A549 (cell line): ENCODE measurements around the gene RNF207. TPM values are rescaled to one million over a fixed set of nuclear protein-coding genes. Genes with fewer than 3 reads are reported as not detected.
A peak's percentile ranks its signal among the peaks of the same experiment; 100 is the strongest.

Experiments used
- ATAC-seq, 2 experiments: fragments of 200-7000 bp in 1 of 2; fragments of >200 bp in 1 of 2; cut with Nextera tagmentation in 1 of 2; cut with Tn5 transposase in 1 of 2; 3 replicates each; pipeline versions ENCODE4 v1.8.0 to v1.9.1; 2018 to 2020; ENCODE audit warnings: mild to moderate bottlenecking in 1 of 2, moderate library complexity in 1 of 2
- CTCF ChIA-PET: fragments of 300-600 bp; sonication (Branson Sonifier 250); formaldehyde crosslinking; extraction: SDS; loops from one replicate; lab custom pipeline; 2021; ENCODE audit warnings: antibody characterized with exemption, inconsistent platforms; lab: Yijun Ruan, JAX
- POLR2A ChIA-PET: fragments of 350-600 bp; formaldehyde crosslinking; extraction: SDS; loops from one replicate; lab custom pipeline; 2021; ENCODE audit warnings: antibody characterized with exemption, inconsistent platforms; lab: Yijun Ruan, JAX
- DNase-seq, 2 experiments: peaks; one replicate each; pipeline versions ENCODE4 v3.0.0 to v3.0.0-alpha.2; 2011 to 2016; ENCODE audit warnings: low read depth in 1 of 2, low spot score in 1 of 2
- FAIRE-seq: peaks from 2 replicates; lab custom pipeline; 2011; peaks lifted over from hg19 to GRCh38; lab: Jason Lieb, UNC
- H3K27ac ChIP-seq, 2 experiments: fragments of >200 bp; sonication (Bioruptor Twin); formaldehyde crosslinking; 3 replicates each; pipeline ENCODE4 v1.5.1; 2016 to 2017
- H3K4me1 ChIP-seq: fragments of >200 bp; sonication (Bioruptor Twin); formaldehyde crosslinking; 3 replicates; pipeline ENCODE4 v1.6.1; 2016
- H3K4me2 ChIP-seq: fragments of >200 bp; sonication (Bioruptor Twin); formaldehyde crosslinking; 3 replicates; pipeline ENCODE4 v1.6.1; 2016
- H3K4me3 ChIP-seq: fragments of >200 bp; sonication (Bioruptor Twin); formaldehyde crosslinking; 3 replicates; pipeline ENCODE4 v1.5.1; 2016
- H3K9me3 ChIP-seq: fragments of >200 bp; sonication (Bioruptor Twin); formaldehyde crosslinking; 3 replicates; pipeline ENCODE4 v1.6.1; 2016
- ATOH8 ChIP-seq: fragments of 250-450 bp; sonication (Bioruptor Pico); IDR thresholded peaks from 2 replicates; pipeline ENCODE4 v1.5.0; 2020; ENCODE audit warnings: low read depth, mild to moderate bottlenecking, moderate library complexity
- CBX8 ChIP-seq: fragments of 200-600 bp; sonication (generic); IDR thresholded peaks from 2 replicates; pipeline ENCODE4 v1.6.1; 2016
- ELK1 ChIP-seq: fragments of 150-350 bp; IDR thresholded peaks from 2 replicates; pipeline ENCODE4 v1.6.1; 2014; ENCODE audit warnings: low read depth, mild to moderate bottlenecking, low read length
- GATA3 ChIP-seq: IDR thresholded peaks from 2 replicates; pipeline ENCODE4 v1.6.1; 2012; ENCODE audit warnings: borderline replicate concordance
- HMGXB4 ChIP-seq: fragments of 250-450 bp; sonication (Bioruptor Pico); IDR thresholded peaks from 2 replicates; pipeline ENCODE4 v1.5.0; 2021; ENCODE audit warnings: mild to moderate bottlenecking, moderate library complexity, borderline replicate concordance
- HOXB5 ChIP-seq: fragments of 250-450 bp; sonication (Bioruptor Pico); IDR thresholded peaks from 2 replicates; pipeline ENCODE4 v1.5.0; 2020; ENCODE audit warnings: mild to moderate bottlenecking, moderate library complexity
- KDM5A ChIP-seq: fragments of 200-600 bp; sonication (generic); IDR thresholded peaks from 2 replicates; pipeline ENCODE4 v1.6.1; 2016; ENCODE audit warnings: antibody characterized with exemption, mild to moderate bottlenecking
- MAX ChIP-seq: IDR thresholded peaks from 2 replicates; pipeline ENCODE4 v1.6.1; 2012
- MYC ChIP-seq: IDR thresholded peaks from 2 replicates; pipeline ENCODE4 v1.6.1; 2012; ENCODE audit warnings: mild to moderate bottlenecking, inconsistent platforms, low read length, improper control_type of control experiment, borderline replicate concordance
- NPAS2 ChIP-seq: fragments of 250-450 bp; sonication (Bioruptor Pico); IDR thresholded peaks from 2 replicates; pipeline ENCODE4 v1.8.0; 2022; ENCODE audit warnings: mild to moderate bottlenecking, moderate library complexity, borderline replicate concordance
- NR3C1 ChIP-seq: fragments of >200 bp; sonication (Bioruptor Twin); formaldehyde crosslinking; IDR thresholded peaks from 3 replicates; pipeline ENCODE4 v1.6.1; 2017
- POLR2AphosphoS2 ChIP-seq: conservative IDR thresholded peaks from 2 replicates; pipeline ENCODE4 v1.6.1; 2012; ENCODE audit warnings: low read length, improper control_type of control experiment, inconsistent platforms
- RFX5 ChIP-seq: fragments of 450-650 bp; IDR thresholded peaks from 2 replicates; pipeline ENCODE4 v1.7.1; 2014; ENCODE audit warnings: antibody characterized with exemption, mild to moderate bottlenecking, moderate library complexity
- RNF2 ChIP-seq: fragments of 200-600 bp; sonication (generic); IDR thresholded peaks from 2 replicates; pipeline ENCODE4 v1.6.1; 2016; ENCODE audit warnings: low read depth, mild to moderate bottlenecking, antibody characterized with exemption, moderate library complexity, borderline replicate concordance
- SMC3 ChIP-seq: fragments of >200 bp; sonication (Bioruptor Twin); formaldehyde crosslinking; IDR thresholded peaks from 3 replicates; pipeline ENCODE4 v1.6.1; 2018; ENCODE audit warnings: inconsistent platforms
- TFCP2L1 ChIP-seq: fragments of 250-450 bp; sonication (Bioruptor Pico); IDR thresholded peaks from 2 replicates; pipeline ENCODE4 v1.5.0; 2021; ENCODE audit warnings: mild to moderate bottlenecking
- WGBS: methylation state at CpG from one replicate; pipeline ENCODE4 v1.1.6; 2017; ENCODE audit errors: missing lambda C conversion rate; 5-methylcytosine and 5-hydroxymethylcytosine counted together
- polyA plus RNA-seq, 4 experiments: library from polyadenylated mRNA; depleted of rRNA in 3 of 4; stranded (reverse); fragments of >200 nt; fragmentation: RNase III in 1 of 4; extraction: RNeasy Plus Mini Kit Qiagen cat#74134 plus additional on column Dnase treatment in 1 of 4; gene quantifications; 2 replicates in 3 of 4; 3 replicates in 1 of 4; pipeline ENCODE4 v1.2.3, GENCODE V29; 2011 to 2017
- TF ChIP-seq, protein P1 (sequence below): fragments of 200-600 bp; sonication (generic); IDR thresholded peaks from 2 replicates; pipeline ENCODE4 v1.6.1; 2016; ENCODE audit warnings: antibody characterized with exemption, mild to moderate bottlenecking, moderate library complexity

Gene RNF207
- polyA plus RNA-seq, 2 of the 4 experiments (the other 2 are of a cell fraction): 11.3 to 24.6 TPM

GRCh38 chr1:6158181-6158580 lies 47.7 kb upstream of the RNF207 start:
- Histone ChIP-seq H3K4me2 (peak overlapping the region; percentile 83), H3K9me3 (no peaks in the 10 kb centered on the region), H3K27ac (peak overlapping the region; percentile 49 to 76; a peak in 4 of 6 replicates)
- DNase-seq: no peak
- POLR2A ChIA-PET: interaction anchor here (0.6 kb wide), 1 partner anchor 20 kb away, joined by 3 read pairs; no protein-coding TSS in a partner anchor
- TF ChIP-seq RNF2: no peak
- TF ChIP-seq, protein P1, sequence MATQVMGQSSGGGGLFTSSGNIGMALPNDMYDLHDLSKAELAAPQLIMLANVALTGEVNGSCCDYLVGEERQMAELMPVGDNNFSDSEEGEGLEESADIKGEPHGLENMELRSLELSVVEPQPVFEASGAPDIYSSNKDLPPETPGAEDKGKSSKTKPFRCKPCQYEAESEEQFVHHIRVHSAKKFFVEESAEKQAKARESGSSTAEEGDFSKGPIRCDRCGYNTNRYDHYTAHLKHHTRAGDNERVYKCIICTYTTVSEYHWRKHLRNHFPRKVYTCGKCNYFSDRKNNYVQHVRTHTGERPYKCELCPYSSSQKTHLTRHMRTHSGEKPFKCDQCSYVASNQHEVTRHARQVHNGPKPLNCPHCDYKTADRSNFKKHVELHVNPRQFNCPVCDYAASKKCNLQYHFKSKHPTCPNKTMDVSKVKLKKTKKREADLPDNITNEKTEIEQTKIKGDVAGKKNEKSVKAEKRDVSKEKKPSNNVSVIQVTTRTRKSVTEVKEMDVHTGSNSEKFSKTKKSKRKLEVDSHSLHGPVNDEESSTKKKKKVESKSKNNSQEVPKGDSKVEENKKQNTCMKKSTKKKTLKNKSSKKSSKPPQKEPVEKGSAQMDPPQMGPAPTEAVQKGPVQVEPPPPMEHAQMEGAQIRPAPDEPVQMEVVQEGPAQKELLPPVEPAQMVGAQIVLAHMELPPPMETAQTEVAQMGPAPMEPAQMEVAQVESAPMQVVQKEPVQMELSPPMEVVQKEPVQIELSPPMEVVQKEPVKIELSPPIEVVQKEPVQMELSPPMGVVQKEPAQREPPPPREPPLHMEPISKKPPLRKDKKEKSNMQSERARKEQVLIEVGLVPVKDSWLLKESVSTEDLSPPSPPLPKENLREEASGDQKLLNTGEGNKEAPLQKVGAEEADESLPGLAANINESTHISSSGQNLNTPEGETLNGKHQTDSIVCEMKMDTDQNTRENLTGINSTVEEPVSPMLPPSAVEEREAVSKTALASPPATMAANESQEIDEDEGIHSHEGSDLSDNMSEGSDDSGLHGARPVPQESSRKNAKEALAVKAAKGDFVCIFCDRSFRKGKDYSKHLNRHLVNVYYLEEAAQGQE: 0 out of 2 replicates have a peak, but pooled peaks have one; percentile 13
- TF ChIP-seq, all 56 proteins: peak for 1
- no peak overlapping the region for H3K4me3 ChIP-seq
- 56% methylated on average over 8 of the region's 8 CpGs for WGBS
- FAIRE-seq (no peak), ATAC-seq (peak; percentile 40 to 49; a peak in 5 of 6 replicates)
- CTCF ChIA-PET: interaction anchor here (0.6 to 4.2 kb wide), 3 partner anchors 14 to 126 kb away, joined by 3 to 16 read pairs (median 6); no protein-coding TSS in a partner anchor
- H3K4me1 ChIP-seq: peaks cover 21% of the 10 kb centered on the region

- ChIA-PET CTCF (interaction anchor here (0.8 to 2.1 kb wide), 2 partner anchors 9 to 82 kb away, joined by 3 to 7 read pairs; no protein-coding TSS in a partner anchor), POLR2A (no interaction called here)
- Histone ChIP-seq H3K27ac (no peak overlapping the region), H3K9me3 (no peaks in the 10 kb centered on the region), H3K4me1 (peaks cover 12% of the 10 kb centered on the region), H3K4me3 (no peak overlapping the region), H3K4me2 (no peak overlapping the region)
- no peak for FAIRE-seq
- TF ChIP-seq GATA3 (no peak), RNF2 (no peak), TFCP2L1 (no peak), ELK1 (no peak), HOXB5 (CRISPR knock-in tag) (no peak), RFX5 (no peak), MAX (no peak), HMGXB4 (CRISPR knock-in tag) (no peak), NPAS2 (CRISPR knock-in tag) (no peak), SMC3 (no peak), POLR2AphosphoS2 (no peak), CBX8 (no peak), KDM5A (no peak)
- 53% methylated on average over 7 of the region's 7 CpGs for WGBS
- ATAC-seq: no peak
- DNase-seq: no peak
Observed at GRCh38 chr1:6162341-6162740, 43.6 kb upstream of the RNF207 start.

- TF ChIP-seq MYC (no peak), ATOH8 (CRISPR knock-in tag) (no peak), NR3C1 (no peak)
- Histone ChIP-seq H3K4me3 (no peak overlapping the region), H3K9me3 (no peaks in the 10 kb centered on the region), H3K27ac (no peak overlapping the region), H3K4me1 (peaks cover 7% of the 10 kb centered on the region), H3K4me2 (no peak overlapping the region)
- peak in 1 of 2 experiments; percentile 47 for DNase-seq
- FAIRE-seq: no peak
- ChIA-PET POLR2A (no interaction called here), CTCF (interaction anchor here (2.1 kb wide), 1 partner anchor 9 kb away, joined by 7 read pairs; no protein-coding TSS in a partner anchor)
- 54% methylated on average over 10 of the region's 13 CpGs for WGBS
- ATAC-seq: peak; percentile 56 to 82; a peak in 4 of 6 replicates
Observed at GRCh38 chr1:6162773-6163172, 43.1 kb upstream of the RNF207 start.
